OCI-LY1 (cell line): ENCODE measurements around the gene MACROD2.

Source experiments
- CTCF ChIP-seq: fragments of 200-600 bp; sonication (generic), shearing (Covaris generic); IDR thresholded peaks from 2 replicates; pipeline ENCODE4 v1.5.1; 2017; ENCODE audit warnings: mild to moderate bottlenecking, antibody characterized with exemption, low read length, moderate library complexity, mixed read lengths
- EZH2 ChIP-seq: fragments of 200-600 bp; sonication (generic), shearing (Covaris generic); IDR thresholded peaks from 2 replicates; pipeline ENCODE4 v1.8.0; 2017; ENCODE audit warnings: borderline replicate concordance, mixed run types, mild to moderate bottlenecking, antibody characterized with exemption, low read length, moderate library complexity, mixed read lengths

GRCh38 chr20:16048876-16049275 lies 2053.6 kb downstream of the MACROD2 start:
- TF ChIP-seq CTCF (no peak), EZH2 (no peak)
